Middle frontal gyrus (tissue), 1 donor: Measurements from ENCODE around the gene STC2.
"Not testable (repeated sequence)": the region's sequence is repeated elsewhere in the genome, so short reads cannot be mapped to it uniquely, and the experiment has no call there.

Experiments used
- DNase-seq: peaks from one replicate; pipeline ENCODE4 v3.0.0-alpha.2; 2015; ENCODE audit warnings: low spot score; ENCODE audit errors: extremely low spot score

The STC2 gene, protein sequence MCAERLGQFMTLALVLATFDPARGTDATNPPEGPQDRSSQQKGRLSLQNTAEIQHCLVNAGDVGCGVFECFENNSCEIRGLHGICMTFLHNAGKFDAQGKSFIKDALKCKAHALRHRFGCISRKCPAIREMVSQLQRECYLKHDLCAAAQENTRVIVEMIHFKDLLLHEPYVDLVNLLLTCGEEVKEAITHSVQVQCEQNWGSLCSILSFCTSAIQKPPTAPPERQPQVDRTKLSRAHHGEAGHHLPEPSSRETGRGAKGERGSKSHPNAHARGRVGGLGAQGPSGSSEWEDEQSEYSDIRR

DNA sequence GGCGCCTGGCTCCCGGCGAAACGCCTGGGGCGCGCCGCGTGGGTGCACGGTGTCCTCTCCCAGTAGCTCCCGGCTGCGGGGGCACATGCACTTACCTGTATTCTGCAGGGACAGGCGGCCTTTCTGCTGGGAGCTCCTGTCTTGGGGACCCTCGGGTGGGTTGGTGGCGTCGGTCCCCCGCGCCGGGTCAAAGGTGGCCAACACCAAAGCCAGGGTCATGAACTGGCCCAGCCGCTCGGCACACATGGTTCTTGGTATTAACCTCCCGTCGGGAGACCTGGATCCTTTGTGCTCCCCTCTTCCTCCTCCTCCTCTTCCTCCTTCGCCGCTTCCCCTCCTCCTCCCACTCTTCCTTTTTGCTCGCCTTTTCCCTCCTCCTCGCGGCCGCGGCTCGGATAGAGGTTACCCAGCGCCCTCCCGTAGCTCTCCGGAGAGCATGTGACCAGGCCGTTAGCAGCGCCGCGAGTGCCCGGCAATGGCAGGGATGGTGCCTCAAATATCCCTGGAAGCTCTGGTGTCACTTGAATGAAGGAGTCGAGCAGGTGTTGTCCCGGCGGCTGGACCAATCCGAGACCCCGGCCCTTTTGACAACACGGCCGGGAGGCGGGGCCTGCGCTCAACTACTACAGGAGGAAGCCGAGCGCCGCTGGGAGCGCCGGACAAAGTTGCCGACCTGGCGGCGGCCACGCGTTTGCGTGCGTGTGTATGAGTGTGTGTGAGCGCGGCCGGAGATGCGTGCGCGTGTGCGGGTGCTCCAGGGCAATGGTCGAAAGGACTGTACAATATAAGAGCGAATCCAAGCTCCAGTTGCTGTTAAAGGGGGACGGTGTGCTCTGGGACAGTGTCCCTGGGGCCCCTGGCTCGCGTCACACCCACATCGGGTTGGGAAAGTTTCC, at the start of gene STC2:
Gene STC2, minus strand, starts transcription at position 467 of the 896 bp plus-strand sequence. Its CDS starts 221 bp downstream, at position 246.
- no peak for DNase-seq

DNA sequence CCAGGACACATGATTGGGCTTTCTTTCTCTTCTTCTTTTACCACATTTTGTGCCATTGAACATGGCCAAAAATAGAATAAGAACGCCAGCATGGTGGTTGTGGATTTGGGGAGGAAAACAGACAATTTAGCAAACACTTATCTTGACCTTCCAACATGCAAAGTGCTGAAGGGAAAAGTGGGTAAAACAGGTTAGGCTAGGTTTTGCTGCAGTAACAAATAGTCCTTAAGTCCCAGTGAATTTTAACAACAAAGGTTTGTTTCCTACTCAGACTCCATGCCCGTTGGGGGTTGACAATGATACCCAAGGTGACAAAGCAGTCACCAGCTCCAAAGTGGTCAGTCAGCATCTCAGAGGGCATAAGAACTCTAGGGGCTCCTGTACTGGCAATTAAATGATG, 43.2 kb upstream of the STC2 start:
- no peak for DNase-seq

GRCh38 chr5:173363406-173363805, 35.2 kb upstream of the STC2 start:
- DNase-seq = not testable (repeated sequence)

DNA sequence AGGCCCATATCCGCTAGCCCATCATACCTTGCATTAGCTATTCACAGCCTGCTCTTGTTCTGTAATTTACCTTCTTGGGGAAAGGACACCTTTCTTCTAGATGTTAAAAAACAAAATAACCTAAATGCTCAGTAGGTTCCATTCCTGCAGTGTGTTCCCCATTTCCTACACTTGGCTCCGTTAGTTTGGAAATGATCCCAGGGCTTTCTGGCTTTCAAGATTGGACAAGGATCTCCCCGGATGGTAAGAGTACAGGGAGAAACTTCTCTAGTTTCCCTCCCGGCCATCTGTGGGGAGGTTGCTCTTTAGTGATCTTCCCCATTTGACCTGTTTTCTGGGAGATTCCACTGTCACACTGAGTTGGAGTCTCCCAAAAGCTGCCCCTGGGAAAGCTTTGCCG, 27.3 kb upstream of the STC2 start:
- no peak for DNase-seq

DNA sequence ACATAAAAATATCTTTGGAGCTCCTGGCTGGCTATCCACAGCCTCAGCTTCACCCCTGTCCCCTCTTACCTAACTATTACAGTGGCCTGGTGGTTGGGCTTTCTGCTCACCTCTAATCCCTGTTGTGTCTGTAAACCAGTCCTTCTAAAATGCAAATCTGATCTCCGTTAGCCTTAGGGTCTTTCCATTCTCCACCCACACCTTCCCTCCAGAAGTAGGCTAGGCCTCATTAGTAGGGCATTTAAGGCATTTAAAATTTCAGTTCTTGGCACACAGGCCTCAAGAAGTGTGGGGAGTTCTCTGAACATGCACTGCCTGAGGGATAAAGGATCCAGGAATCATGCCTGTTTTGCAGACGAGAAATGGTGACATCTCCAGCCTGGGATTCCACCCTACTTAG, 26.4 kb upstream of the STC2 start:
- no peak for DNase-seq

- no peak for DNase-seq
These were observed 24.4 kb upstream of the STC2 start for GRCh38 chr5:173352366-173353349.

GRCh38 chr5:173342813-173343755, 14.9 kb upstream of the STC2 start:
- no peak for DNase-seq

- no peak for DNase-seq
These were observed 13.8 kb upstream of the STC2 start for GRCh38 chr5:173341961-173342430.

DNA sequence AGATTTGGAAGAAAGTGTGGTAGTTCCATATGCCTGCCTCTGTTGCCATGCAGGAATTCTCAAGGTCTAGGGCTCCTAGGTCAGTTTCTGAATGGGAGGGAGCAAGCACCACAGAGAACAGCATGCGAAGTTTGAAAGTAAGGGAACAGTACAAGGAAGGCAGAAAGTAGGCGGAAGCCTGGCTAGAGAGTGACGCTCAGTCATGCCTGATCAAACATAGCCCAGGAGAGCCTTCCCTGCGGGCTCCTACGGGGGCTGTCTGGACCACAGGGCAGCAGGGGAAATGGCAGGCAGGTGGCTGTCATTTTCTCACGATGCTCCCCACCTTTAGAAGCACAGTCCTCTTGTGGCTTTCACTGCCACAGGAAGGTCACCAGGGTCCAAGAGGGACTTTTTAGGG, 12.8 kb upstream of the STC2 start:
- no peak for DNase-seq

GRCh38 chr5:173340451-173340850, 12.2 kb upstream of the STC2 start:
- no peak for DNase-seq

GRCh38 chr5:173339286-173339685, 11.1 kb upstream of the STC2 start:
- DNase-seq = no peak

- no peak for DNase-seq
These were observed 10.3 kb upstream of the STC2 start for GRCh38 chr5:173338380-173339015.

- DNase-seq = no peak
These were observed 6.6 kb upstream of the STC2 start for GRCh38 chr5:173334808-173335207.

DNA sequence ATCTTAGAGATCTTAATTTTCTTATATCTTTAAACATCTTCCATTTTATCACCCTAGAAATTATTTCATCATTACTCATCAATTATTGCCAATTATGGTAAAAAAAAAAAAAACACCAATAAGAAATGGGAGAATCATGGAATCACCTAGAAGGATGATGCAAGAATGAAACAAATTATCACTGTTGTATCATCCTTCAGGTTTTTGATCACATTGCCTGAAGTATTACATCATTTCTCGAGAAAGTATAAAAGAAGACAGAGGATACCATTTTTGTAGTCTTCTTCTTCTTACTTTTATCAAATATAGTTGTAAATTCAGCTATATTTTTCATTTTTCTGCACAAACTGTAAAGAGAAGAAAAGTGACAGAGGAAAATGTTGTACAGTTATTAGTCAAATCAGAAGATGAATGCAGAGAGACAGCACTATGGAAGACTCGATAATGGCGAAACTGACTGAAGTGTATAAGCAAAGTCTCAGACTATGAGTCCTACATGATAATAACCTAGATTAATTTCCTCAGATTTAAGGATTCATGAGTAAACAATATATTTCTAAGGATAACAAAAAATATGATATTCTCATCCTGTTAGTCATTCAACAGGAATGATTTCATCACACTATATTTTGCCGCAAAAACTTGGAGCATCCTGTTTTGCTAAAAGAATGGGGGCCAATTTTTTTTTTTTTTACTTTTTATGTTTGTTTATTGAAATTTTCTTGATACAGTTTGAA, 5.9 kb upstream of the STC2 start:
- no peak for DNase-seq

DNA sequence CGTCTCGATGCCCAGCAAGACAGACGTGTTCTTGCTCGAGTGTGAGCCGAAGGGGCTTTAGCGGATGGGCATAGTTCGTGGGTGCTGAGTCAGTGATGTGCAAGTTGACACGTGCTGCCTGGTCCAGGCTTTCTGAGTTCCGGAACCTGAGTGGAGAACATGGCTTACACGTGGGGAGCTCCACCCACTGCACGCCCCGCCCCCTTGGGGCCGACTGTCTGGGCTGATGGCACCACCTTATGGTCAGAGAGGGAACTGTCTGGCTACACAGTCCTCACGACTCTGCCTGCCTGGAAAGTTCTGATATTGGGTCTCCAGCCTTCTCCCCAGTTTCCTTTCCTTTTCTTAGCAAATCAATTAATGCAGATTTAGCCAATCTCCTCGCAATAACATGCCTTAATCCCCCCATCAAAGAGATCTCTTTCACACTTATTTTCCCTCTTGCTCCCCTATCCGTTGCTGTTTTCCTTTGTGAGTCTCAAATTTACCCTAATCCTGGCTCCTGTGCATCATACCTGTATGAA, 3.8 kb upstream of the STC2 start:
- DNase-seq = no peak

- no peak for DNase-seq
These were observed 3.1 kb upstream of the STC2 start for GRCh38 chr5:173331287-173331686.

- no peak for DNase-seq
These were observed 2.4 kb upstream of the STC2 start for GRCh38 chr5:173330338-173331206.
